ENCODE measurements around the gene ARHGEF6.
"Not testable (repeated sequence)": the region's sequence is repeated elsewhere in the genome, so short reads cannot be mapped to it uniquely, and the experiment has no call there.

The ARHGEF6 gene

DNA sequence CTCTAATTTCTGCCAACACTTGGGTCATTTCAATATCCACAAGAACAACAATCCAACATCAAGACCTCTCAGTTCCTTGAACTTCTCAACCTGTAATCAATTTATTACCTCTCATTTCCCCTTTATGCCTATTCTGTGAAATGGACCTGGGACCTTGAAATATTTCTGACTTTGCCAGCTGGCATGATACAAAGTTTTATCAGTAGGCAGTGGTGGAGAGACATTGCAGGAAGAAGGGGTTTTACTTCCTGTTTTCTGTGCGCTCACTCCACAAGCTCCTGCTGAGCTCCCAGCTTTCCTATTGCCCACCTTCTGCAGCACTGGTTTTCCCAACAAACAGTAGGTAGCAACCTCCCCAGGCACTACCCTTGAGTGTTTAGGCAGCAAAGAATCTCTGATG, 3.5 kb upstream of the ARHGEF6 start:
- DNase-seq (ENCODE audit: low read depth in 3 of 3, low spot score in 1 of 3), result no peak

DNA sequence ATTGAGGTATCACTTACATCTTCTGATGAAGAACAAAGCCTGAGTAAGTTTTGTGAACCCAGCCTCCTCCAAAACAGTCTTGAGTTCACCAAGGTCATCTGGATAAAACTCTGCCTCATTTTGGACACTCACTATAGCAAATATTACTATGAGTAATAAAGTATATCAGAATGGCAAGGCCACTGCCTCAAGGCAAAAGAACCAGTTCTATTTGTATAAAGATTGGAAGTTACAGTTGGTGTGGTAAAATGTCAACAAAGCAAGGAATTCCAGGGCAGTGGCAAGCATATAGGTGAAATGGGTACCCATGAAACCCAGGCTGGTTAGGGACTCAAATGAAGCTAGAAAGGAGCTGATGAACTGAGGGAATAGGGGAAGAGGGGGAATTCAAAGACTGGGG, 2.4 kb upstream of the ARHGEF6 start:
- no peak for DNase-seq (ENCODE audit: low read depth in 3 of 3, low spot score in 1 of 3)

DNA sequence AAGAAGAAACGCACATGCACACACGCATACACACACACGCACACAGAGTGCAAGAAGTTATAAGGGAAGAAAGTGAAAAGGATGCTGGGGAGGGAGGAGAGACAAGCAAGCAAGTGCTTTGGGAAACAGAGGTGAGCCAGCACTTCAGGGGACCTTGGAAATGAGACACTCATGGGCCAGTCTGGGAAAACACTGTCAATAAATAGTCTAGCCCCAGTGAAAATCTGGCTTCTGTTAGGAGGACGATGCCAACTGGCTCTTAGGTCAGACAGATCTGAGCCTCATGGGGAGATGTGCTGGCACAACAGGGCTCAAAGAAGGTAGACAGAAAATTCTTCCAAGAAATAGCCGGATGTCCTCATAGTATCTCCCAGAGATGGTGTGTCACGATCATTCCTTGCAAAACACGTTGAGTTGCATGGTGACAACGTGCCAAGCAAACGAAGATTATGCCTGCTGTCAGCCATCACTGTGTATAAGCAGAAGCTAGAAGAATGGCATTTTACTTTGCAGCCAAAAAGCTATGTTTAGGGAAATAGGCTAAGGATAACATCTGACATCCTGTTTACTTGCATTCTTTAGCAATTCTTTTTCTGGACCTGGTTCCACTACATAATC, 557 bp upstream of the ARHGEF6 start:
- no peak for DNase-seq (ENCODE audit: low read depth in 3 of 3, low spot score in 1 of 3)

DNA sequence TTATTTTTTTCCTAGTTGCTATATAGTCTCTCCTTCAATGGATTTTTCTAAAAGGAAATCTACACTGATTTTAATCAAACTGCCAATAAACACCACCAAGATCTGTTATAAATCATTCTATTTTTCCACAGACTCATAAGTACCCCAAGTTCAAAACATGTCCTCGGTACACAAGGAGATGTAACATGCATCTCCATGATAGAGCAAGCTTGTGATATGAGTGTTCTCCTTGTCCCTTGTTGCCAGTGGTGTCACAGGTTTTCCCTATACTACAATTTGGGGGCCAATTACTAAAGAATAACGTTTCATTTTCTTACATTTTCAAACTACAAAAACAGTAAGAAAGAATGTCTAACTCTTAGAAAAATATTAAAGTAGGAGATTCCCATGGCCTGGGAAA, 491 bp downstream of the ARHGEF6 start:
- no peak for DNase-seq (ENCODE audit: low read depth in 3 of 3, low spot score in 1 of 3)

DNA sequence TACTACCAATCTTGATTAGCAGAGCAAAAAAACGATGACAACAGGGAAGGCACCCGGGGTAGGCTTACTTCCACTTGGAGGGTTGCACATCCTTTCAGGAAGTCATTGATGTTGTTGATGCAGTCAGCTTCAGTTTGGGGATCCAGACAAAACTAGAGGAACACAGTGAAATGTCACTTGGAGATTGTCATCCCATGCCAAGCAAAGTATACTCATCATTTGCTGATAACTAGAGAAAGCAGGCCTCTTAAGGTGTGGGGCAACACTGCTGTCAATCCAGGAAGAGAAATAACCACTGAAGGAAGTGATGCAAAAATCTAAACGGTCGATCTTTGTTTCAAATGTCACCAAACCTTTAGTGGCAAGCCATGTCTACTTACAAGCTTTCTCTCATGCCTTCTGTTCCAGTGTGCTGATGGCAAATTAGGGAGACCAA, 1.4 kb downstream of the ARHGEF6 start:
- no peak for DNase-seq (ENCODE audit: low read depth in 3 of 3, low spot score in 1 of 3)

DNA sequence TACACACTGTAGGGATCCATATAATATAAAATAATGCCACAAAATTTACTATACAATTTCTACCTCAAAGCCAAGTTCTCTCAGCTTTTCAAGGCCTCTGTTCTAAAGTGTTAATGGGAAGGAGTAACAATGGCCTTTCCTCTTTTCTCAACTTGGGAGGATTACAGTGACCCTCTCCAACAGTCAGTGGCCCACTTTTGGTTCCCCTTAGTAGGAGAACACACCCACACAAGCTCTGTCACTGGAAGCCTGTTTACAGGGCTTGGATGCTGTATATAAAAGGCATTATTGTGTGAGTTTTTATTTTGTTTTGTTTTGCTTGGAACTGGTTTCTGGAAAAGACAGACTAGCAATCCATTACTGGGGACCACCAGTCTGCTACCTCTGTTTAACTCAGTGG, 1.8 kb downstream of the ARHGEF6 start:
- DNase-seq (ENCODE audit: low read depth in 3 of 3, low spot score in 1 of 3), result no peak

DNA sequence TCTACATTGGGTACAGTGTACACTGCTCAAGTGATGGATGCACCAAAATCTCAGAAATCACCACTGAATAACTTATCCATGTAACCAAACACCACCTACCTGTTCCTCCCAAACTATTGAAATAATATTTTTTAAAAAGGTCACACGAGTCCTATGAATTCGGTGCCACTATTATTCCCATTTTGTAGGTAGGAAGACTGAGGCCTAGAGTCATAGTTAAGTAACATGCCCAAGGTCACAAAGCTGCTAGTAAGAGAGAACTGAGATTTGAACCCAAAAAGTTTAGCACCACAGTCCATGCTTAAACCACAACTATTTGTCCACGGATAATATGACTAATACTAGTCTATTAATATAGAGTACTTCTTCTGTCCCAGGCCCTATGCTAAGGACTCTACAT, 2.7 kb downstream of the ARHGEF6 start:
- no peak for DNase-seq (ENCODE audit: low read depth in 3 of 3, low spot score in 1 of 3)

DNA sequence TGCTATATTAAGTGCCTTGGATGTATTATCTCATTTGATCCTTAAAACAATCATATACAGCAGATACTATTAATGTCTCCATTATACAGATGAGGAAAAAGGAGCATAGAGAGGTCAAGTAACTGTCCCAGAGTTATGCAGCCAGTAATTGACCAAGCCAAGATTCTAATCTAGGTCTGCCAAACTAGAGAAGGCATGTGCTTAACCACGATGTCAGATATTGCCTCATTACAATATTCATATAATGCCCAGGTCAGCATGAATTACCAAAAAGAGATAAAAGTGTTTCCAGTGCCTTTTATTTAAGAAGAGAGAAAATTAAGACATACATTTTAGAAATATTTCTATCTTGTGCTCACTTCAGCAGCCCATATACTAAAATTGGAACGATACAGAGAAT, 7.1 kb downstream of the ARHGEF6 start:
- DNase-seq (ENCODE audit: low read depth in 3 of 3, low spot score in 1 of 3), result no peak

DNA sequence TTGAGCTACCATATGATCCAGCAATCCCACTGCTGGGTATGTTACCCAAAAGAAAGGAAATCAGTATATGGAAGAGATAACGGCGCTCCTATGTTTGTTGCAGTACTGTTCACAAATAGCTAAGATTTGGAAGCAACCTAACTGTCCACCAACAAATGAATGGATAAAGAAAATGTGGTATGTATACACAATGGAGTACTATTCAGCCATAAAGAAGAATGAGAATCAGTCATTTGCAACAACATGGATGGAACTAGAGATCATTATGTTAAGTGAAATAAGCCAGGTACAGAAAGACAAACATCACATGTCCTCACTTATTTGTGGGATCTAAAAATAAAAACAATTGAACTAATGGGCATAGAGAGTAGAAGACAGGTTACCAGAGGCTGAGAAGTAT, 8.9 kb downstream of the ARHGEF6 start:
- not testable (repeated sequence) for DNase-seq (ENCODE audit: low read depth in 3 of 3, low spot score in 1 of 3)

DNA sequence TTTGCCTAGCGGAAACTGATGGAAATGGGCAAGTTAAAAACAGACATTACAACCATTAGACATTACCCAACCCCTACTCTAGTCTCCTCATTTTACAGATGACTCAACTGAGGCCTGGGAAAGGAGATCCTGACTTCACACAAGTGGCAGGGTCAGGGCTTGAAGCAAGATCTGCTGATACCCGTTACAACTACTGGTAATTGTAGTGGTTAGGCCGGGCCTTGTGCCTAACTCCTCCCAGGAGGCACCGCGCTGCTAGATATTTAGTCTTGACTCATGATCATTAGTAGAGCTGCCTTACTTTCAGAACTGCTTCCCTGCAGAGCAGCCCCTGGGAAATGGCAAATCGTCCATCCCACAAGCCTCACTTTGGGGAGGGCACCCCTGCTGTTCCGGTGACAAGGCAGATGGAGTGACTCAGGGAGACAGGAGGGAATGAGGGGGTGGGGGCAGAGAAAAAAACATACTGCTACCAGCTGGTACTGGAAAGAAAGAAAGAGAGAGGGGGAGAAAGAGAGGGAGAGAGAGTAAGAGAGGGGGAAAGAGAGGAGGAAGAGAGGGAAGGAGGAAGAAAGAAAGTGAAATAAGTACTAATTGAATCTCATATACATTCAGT, 12.2 kb downstream of the ARHGEF6 start:
- no peak for DNase-seq (ENCODE audit: low read depth in 3 of 3, low spot score in 1 of 3)

DNA sequence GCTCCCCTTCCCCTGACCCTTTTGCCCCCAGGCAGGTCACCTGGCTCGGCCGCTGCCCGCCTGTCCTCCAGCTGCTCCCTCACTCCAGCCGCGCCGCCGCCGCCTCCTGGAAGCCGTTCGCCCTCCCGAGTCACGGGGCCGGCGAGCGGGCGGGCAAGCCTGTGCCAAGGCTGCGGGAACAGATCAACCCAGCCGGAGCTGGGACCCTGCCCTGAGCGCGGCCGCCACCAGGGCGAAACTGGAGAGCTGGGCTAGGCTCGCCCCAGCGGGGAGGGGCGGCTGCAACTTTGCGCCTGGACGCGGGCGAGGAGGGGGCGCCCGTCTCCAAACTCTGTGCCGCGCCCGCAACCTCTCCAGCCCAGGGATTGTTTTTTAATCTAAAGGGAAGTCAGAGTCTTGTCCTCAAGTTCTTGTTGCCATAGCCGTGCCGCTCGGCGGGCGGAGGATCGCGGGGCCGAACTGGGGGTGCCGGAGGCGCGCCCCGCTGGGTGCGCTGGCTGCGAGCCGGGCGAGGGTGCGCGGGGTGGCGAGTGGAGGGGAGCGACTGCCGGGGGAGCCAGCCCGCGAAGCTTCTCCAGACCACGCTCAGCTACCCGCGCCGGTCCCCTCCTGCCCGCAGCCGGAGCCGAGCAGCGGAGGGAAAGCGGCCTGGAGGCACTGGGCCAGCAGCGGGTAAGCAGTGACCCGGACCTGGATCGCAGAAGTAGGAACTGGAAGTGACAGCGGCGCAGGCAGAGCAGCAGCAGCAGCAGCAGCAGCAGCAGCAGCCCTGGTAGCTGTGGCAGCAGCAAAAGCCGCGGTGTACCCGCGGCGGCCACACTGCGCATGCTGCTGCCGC, 13.4 kb downstream of the ARHGEF6 start:
- peak in 1 of 3 donors; percentile 29 for DNase-seq (ENCODE audit: low read depth in 3 of 3, low spot score in 1 of 3)

DNA sequence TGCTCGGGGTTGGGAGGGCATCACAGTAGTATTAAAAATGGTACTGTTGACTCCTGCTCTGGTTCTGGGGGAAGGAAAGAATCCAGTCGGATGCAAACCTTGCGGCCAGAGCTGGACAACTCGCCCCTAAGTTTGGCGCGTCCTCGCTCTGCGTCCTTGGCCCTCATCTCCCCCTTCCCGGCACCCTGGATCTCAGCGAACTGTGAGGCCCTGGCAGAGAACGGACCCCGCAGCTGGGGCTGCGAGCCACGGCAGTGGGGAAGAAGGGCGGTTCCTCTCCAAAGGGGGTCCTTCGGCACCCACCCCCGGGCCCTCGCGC, 14.0 kb downstream of the ARHGEF6 start:
- no peak for DNase-seq (ENCODE audit: low read depth in 3 of 3, low spot score in 1 of 3)

DNA sequence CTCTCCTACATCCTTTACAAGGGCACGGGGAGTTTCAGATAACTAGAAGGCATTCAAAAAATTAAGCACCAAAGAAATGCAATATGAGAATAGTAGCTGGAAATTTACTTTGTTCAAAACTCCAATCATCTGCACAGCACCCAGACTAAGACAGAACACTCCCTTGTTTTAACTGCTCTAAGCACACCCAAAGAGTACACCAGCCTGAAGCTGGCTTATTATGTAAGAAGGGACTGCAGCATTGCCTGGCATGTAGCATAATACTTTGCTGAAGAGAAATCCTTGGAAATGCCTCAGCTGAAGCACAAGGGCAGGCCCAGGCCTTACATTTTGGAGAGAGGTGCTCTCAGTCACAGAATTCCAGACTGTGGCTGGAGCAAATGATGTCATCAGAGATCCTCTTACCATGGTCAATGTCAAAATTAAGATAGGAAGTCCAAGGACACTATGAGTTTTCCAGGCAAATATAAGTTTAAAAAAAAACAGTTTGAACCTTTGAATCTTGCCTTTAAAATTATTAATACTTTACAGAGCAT, 14.8 kb downstream of the ARHGEF6 start:
- DNase-seq (ENCODE audit: low read depth in 3 of 3, low spot score in 1 of 3), result no peak

DNA sequence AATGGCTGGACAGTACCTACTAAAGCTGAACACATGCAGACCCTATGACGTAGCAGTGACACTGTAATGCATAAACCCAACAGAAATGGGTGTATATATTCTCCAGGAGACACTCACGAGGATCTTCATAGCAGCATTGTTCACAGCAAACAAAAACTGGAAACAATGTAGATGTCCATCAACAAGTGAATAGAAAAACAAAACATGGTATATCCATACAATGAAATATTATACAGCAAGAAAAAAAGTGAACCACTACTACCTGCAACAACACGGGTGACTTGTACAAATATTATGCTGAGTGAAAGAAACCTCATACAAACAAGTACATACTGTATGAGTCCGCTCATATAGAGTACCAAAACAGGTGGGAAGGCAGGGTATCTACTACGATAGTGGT, 16.5 kb downstream of the ARHGEF6 start:
- no peak for DNase-seq (ENCODE audit: low read depth in 3 of 3, low spot score in 1 of 3)

DNA sequence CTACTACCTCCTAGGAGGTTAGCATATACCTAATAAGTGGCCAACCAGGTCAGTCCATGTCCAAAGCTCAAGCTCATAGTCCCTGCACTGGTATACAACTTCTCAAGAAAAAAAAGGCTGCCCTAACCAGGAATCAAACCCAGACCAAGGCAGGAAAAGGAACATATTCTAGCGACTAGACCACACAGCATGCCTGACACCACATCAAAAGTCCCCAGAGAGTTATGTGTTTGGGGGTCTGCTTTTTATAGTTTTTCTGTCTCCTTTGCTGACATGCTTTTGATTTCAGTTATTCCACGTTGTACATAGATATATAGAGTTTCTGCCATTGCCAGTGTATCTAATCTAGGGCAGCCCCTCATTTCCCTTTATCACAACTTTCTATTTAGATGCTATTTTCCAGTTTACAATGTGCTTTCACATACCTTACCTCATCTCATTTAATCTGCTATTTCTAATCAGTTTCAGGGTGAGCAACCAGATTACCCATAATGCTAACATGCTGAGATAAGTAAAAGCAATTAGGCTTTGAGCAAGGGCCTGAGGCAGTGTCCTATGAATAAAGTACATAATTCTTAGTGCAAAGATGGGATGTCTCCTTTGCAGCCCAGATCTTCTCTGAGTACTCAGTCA, 17.8 kb downstream of the ARHGEF6 start:
- no peak for DNase-seq (ENCODE audit: low read depth in 3 of 3, low spot score in 1 of 3)

DNA sequence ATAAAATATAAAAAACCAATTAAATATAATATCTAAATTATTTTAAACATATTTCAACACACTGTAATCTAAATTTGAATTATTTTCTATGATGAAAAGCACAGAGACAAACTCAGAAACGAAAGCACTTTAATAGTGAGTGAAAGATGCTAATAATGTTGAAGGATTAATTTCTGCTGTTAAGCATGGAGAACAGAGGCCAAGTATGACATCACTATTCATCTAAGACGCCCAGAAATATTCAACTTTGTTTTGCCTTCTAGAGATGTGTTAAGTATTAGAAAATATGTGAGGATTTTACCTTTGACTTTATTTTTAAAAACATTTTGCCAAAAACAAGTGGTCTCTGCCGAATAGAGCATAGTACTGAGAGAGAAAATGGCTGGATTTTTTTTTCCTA, 19.3 kb downstream of the ARHGEF6 start:
- DNase-seq (ENCODE audit: low read depth in 3 of 3, low spot score in 1 of 3), result no peak

DNA sequence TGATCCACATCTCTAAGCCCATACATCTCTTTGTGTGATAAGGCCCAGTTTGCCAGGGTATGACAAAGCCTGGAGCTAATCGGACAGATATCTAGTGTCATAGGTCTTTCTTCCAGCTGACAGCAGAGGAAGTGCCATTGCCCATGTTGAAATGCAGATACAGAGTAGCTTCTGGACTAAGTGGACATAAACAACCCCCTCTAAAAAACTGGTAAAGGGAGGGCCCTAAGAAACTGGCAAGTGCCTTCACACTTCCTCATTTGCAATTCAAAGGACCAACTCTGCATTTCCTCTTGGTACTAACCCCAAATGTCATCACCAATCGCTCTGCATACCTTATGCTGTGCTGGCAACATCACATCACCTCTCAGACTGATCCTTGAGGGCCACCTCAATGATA, 20.8 kb downstream of the ARHGEF6 start:
- DNase-seq (ENCODE audit: low read depth in 3 of 3, low spot score in 1 of 3), result no peak

DNA sequence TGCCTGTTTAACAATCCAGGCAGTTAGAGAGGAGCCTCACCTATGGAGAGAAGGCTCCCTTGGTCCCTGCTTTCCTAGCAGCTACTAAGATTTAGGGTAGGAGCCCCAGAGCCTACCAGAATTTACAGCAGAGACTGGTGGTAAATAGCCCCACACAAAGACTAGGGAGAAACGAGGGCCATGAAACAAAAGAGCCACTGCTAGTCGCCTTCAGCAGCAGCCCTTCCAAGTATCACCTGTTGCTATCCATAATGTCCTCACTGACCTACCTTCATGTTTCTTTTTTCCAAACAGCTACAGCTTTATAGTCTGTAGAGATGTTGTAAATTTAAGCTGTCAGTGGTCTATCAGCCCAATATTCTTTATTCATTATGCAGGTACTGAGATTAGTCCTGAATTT, 25.3 kb downstream of the ARHGEF6 start:
- no peak for DNase-seq (ENCODE audit: low read depth in 3 of 3, low spot score in 1 of 3)

DNA sequence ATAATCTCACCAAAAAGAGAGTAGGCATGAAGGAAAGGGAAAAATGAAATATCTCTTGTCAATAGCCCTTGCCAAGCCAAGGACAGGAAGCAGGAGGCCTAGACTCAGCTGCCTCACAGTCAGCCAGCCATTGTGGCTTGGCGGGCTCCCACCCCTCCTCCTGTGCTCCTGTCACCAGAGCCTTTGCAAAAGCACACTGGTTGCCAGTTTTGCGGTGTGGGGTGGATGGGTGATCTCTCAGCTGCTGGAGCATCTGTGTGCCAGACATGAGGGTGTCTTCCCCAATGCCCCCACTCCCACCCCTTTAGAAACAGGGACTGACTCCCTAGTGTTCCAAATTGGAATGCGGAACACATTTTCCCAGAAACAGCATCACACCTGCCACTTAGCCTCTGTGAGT, 26.1 kb downstream of the ARHGEF6 start:
- no peak for DNase-seq (ENCODE audit: low read depth in 3 of 3, low spot score in 1 of 3)

DNA sequence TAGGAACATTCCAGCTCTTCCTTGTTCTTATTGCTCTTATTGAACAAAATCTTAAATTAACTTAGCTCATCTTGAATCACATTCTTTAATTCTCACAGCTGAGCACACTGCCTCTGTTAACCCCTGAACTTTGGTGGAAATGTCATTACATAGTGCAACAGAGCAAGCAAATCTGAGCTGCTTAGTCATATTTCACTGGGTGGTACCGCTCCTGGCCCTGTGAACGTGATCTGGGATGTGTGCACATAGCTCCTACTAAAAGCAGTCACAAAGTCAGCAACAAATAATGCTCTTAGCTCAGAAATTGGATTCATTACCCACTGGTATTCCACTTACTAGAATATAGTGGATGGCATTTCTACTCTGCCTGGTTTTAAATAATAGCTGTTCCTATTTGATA, 27.9 kb downstream of the ARHGEF6 start:
- DNase-seq (ENCODE audit: low read depth in 3 of 3, low spot score in 1 of 3), result no peak

DNA sequence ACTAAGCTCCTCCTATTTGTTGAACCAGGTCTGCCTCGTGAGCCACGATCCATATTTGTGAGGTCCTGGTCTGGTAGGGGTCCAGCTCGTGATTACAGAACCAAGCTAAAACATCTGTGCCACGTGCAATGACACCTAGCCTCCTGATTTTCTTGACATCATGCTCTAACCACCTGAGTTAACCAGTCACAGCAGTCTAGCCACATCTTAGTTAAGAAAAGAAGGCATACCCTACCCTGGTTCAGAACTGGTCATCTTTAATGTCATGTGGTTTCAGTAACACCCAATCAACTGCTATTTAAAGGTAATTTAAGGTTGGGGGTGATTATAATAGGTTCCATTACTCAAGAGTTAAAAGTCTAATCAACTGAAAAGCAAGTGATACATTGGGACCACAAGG, 28.4 kb downstream of the ARHGEF6 start:
- no peak for DNase-seq (ENCODE audit: low read depth in 3 of 3, low spot score in 1 of 3)

DNA sequence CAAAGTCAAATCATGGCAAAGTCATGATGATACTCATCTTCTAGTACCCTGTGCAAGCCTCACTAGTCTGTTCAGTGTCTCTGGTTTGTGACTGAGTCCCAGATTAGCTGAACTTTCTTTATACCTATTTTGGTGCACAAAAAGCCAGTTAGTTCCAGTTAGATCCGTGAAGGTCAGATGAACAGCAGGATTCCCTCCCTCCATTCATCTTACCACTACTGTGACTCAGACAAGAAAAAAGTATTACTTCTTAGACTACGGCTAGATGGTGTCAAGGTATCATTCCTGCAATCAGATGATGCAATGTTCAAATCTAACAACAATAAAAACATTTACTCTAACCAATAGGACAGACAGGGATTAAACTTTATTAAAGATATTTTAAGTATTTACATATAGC, 30.4 kb downstream of the ARHGEF6 start:
- no peak for DNase-seq (ENCODE audit: low read depth in 3 of 3, low spot score in 1 of 3)

All from stimulated activated CD4-positive, alpha-beta T cell treated with anti-CD3 and anti-CD28 coated beads, TNF-alpha, amount 100 ng/mL, for 1 hour (primary cell).